Measurements from ENCODE around the gene TM2D3. TPM values are rescaled to one million over a fixed set of nuclear protein-coding genes. Genes with fewer than 3 reads are reported as not detected.

Gene TM2D3
- total RNA-seq, 1 experiment from 2014 or later: 35.2 TPM

DNA sequence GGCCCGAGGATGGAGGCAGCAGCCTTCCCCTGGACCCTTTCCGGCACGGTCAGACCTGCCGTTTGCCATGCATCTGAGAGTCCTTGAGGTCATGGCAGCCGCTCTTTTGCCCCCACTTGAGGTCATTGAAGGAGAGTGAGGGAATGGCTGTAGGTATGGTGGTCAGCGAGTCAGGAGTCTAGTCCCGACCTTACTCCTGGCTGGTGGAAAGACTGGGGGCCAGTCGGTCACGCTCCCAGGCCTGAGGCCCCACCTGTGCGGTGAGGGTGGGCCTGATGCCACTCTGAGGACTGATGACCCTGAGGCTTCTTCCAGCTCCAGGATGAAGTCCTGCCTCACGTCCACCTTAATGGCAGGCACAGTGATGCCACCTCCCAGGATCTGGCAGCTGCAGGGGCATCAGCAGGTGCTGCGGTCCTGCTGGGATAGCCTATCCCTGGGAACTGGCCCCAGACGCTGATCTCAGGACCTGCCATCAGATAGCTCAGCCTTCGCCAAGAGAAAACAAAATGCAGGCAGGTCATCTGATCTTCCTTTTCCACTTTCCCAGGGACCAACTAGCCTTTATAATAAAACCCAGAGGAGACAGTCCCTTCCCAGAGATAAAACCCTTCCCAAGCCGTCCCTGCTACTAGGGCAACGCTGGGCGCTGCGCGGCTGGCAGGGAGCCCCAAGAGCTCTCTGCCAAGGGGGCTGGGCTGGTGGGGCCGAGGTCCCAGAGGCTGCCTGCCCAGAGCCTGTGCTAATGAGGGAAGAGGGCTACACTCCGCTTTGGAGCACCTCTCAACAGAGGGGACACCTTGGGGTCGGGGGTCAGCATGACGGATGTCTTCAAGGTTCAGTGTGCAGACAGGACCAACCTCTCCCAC lies 42.2 kb downstream of the TM2D3 start:
- RAD21 ChIA-PET (ENCODE audit: low non-redundant PET in 1 of 2, low total read pairs in 2 of 2, uncharacterized antibody in 2 of 2, unreplicated experiment in 2 of 2): no interaction called here
- no peak overlapping the region for H3K27ac ChIP-seq (ENCODE audit: low read depth, low read length)
- no peak overlapping the region for H3K4me2 ChIP-seq (ENCODE audit: low read length)
- TF ChIP-seq ZBTB33 (IDR thresholded peaks at IDR 0.05; ENCODE audit: extremely low read depth, insufficient replicate concordance, low read length) (no peak), ATF3 (IDR thresholded peaks at IDR 0.05) (no peak), ELF1 (IDR thresholded peaks at IDR 0.05; ENCODE audit: borderline replicate concordance, low read depth) (no peak), EGR1 (IDR thresholded peaks at IDR 0.05; ENCODE audit: low read depth) (no peak), SP1 (IDR thresholded peaks at IDR 0.05; ENCODE audit: low read depth) (no peak), JUND (IDR thresholded peaks at IDR 0.05) (no peak), EZH2 (IDR thresholded peaks at IDR 0.05) (no peak), EZH2phosphoT487 (IDR thresholded peaks at IDR 0.05; ENCODE audit: borderline replicate concordance) (no peak), POLR2A (IDR thresholded peaks at IDR 0.05; ENCODE audit: borderline replicate concordance, extremely low read depth, insufficient read depth, insufficient read length) (no peak), SIN3A (IDR thresholded peaks at IDR 0.05; ENCODE audit: low read depth) (no peak), POLR2AphosphoS5 (IDR thresholded peaks at IDR 0.05; ENCODE audit: low read depth, low read length) (no peak), ZFX (IDR thresholded peaks at IDR 0.05) (no peak)
- TF ChIP-seq, protein P1, sequence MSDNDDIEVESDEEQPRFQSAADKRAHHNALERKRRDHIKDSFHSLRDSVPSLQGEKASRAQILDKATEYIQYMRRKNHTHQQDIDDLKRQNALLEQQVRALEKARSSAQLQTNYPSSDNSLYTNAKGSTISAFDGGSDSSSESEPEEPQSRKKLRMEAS (IDR thresholded peaks at IDR 0.05): no peak
- TF ChIP-seq, protein P2, sequence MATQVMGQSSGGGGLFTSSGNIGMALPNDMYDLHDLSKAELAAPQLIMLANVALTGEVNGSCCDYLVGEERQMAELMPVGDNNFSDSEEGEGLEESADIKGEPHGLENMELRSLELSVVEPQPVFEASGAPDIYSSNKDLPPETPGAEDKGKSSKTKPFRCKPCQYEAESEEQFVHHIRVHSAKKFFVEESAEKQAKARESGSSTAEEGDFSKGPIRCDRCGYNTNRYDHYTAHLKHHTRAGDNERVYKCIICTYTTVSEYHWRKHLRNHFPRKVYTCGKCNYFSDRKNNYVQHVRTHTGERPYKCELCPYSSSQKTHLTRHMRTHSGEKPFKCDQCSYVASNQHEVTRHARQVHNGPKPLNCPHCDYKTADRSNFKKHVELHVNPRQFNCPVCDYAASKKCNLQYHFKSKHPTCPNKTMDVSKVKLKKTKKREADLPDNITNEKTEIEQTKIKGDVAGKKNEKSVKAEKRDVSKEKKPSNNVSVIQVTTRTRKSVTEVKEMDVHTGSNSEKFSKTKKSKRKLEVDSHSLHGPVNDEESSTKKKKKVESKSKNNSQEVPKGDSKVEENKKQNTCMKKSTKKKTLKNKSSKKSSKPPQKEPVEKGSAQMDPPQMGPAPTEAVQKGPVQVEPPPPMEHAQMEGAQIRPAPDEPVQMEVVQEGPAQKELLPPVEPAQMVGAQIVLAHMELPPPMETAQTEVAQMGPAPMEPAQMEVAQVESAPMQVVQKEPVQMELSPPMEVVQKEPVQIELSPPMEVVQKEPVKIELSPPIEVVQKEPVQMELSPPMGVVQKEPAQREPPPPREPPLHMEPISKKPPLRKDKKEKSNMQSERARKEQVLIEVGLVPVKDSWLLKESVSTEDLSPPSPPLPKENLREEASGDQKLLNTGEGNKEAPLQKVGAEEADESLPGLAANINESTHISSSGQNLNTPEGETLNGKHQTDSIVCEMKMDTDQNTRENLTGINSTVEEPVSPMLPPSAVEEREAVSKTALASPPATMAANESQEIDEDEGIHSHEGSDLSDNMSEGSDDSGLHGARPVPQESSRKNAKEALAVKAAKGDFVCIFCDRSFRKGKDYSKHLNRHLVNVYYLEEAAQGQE (IDR thresholded peaks at IDR 0.05; ENCODE audit: low read depth): no peak
- H3K36me3 ChIP-seq (ENCODE audit: control insufficient read depth in 1 of 2, insufficient read depth in 2 of 2, low read length in 2 of 2): no peaks in the 10 kb centered on the region
- no peak overlapping the region for H3K4me3 ChIP-seq (replicated peaks in 1 of 2; ENCODE audit: low read depth in 1 of 2, low read length in 2 of 2)
- H3K9me3 ChIP-seq (ENCODE audit: control insufficient read depth in 1 of 2, insufficient read depth in 1 of 2, low read depth in 1 of 2, low read length in 2 of 2): no peaks in the 10 kb centered on the region
- no peak overlapping the region for H2AFZ ChIP-seq (ENCODE audit: low read depth, low read length, poor library complexity, severe bottlenecking)
- no peaks in the 10 kb centered on the region for H3K27me3 ChIP-seq (ENCODE audit: insufficient read depth, low read length)
- peaks cover 0 to 3% of the 10 kb centered on the region in 2 experiments; a peak in 1 of 4 replicates for H3K4me1 ChIP-seq (ENCODE audit: control insufficient read depth in 1 of 2, insufficient read depth in 2 of 2, low read length in 2 of 2)
- no peaks in the 10 kb centered on the region for H3K79me2 ChIP-seq (ENCODE audit: insufficient read depth, low read length)
- ATAC-seq (no peak), DNase-seq (ENCODE audit: low read depth, low spot score) (no peak)
- CTCF ChIA-PET: no interaction called here
- no TSS peak for BruUV-seq (replicated peaks)
- no peaks in the 10 kb centered on the region for H3K9me2 ChIP-seq (ENCODE audit: insufficient read depth)
- intact Hi-C loops (cut with micrococcal nuclease): no loop called here
- POLR2A ChIA-PET: no interaction called here
- no peaks in the 10 kb centered on the region for H4K20me1 ChIP-seq (ENCODE audit: insufficient read depth)
- H3K9ac ChIP-seq (ENCODE audit: low read length): no peak overlapping the region

Data from HCT116 (cell line).